Fibroblast of lung (primary cell): ENCODE data around the gene PRPF6.

Source experiments
- EZH2 ChIP-seq: IDR thresholded peaks from 2 replicates; pipeline ENCODE4 v1.5.1; 2012; ENCODE audit warnings: low read length, control low read depth, mild to moderate bottlenecking; ENCODE audit errors: missing control alignments
- TF ChIP-seq, protein P1 (sequence below), 2 donors: IDR thresholded peaks in 1 of 2; conservative IDR thresholded peaks in 1 of 2; 1 replicate in 1 of 2; 2 replicates in 1 of 2; pipeline ENCODE4 v1.5.1; 2011 to 2012; ENCODE audit warnings: low read length in 2 of 2, control low read depth in 1 of 2, inconsistent platforms in 1 of 2, low read depth in 1 of 2, mild to moderate bottlenecking in 1 of 2

DNA sequence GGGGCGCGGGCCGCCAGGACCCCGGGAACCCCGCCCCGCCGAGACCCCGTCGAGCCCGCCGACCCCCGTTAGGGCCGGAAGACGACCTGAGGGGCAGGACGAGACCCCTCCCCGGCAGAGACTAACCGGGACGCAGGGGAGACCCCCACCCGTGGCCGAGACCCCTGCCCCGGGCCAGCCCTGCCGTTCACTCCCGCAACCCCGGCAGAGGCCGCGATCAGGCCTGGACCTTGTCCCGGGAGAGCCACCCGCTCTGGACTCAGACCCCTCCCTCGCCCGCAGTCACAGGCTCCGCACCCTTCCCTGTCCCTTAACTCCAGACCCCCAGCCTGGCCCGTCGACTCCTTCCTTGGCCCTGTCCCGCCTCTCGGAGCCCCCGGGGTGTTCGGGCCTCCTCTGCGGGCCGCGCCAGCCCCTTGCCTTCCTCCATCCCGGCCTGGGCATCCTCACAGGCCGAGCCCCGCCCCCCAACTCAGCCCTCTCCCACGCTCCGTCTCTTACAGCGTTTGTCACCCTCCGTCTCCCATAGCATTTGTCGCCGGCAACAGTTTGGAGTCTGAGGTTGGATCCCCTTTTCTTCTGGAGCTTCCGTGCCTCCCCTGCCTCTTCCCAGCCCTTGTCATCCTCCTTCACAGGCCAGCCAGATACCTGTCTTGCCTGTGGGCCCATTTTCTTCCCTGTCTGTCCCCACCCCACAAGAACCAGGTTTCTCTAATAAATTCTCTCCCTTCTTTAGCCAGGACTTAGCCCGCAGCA is 82.6 kb downstream of the PRPF6 start:
- TF ChIP-seq, protein P1, sequence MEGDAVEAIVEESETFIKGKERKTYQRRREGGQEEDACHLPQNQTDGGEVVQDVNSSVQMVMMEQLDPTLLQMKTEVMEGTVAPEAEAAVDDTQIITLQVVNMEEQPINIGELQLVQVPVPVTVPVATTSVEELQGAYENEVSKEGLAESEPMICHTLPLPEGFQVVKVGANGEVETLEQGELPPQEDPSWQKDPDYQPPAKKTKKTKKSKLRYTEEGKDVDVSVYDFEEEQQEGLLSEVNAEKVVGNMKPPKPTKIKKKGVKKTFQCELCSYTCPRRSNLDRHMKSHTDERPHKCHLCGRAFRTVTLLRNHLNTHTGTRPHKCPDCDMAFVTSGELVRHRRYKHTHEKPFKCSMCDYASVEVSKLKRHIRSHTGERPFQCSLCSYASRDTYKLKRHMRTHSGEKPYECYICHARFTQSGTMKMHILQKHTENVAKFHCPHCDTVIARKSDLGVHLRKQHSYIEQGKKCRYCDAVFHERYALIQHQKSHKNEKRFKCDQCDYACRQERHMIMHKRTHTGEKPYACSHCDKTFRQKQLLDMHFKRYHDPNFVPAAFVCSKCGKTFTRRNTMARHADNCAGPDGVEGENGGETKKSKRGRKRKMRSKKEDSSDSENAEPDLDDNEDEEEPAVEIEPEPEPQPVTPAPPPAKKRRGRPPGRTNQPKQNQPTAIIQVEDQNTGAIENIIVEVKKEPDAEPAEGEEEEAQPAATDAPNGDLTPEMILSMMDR (conservative IDR thresholded peaks at IDR 0.05 in 1 of 2, IDR thresholded peaks at IDR 0.05 in 1 of 2; ENCODE audit: low read depth in 1 of 2, low read length in 2 of 2): no peak
- TF ChIP-seq EZH2: no peak
